Measurements from ENCODE around the gene PRR35.

The PRR35 gene

DNA sequence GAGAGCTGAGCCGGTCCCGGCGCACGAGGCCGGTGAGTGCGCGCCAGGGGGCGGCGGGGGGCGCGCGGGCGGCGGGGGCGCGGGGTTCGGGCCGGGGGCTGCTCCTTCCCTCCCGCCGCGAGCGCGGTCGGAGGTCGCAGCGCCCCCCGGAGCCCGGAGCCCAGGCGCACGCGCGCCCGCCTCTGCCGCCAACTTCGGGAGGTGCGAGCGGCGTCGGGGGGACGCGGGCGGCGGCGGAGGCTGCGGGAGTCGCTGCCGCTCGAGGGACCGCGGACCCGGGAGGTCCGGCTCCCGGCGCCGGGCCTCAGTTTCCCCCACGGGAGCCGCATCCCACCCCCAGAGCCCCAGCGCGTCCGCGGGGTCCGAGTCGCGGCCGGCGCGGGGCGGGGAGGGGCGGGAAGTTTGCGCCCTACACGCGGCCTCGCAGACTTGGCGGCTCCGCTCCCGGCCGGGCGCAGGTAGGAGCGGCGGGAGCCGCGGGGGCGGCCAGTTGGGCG lies at the start of gene PRR35:
TSS of gene PRR35 (plus strand) at position 191 of the 497 bp plus-strand sequence. CDS start 2,901 bp downstream, outside the sequence.
- no peak for DNase-seq (ENCODE audit: low read depth in 2 of 2)

DNA sequence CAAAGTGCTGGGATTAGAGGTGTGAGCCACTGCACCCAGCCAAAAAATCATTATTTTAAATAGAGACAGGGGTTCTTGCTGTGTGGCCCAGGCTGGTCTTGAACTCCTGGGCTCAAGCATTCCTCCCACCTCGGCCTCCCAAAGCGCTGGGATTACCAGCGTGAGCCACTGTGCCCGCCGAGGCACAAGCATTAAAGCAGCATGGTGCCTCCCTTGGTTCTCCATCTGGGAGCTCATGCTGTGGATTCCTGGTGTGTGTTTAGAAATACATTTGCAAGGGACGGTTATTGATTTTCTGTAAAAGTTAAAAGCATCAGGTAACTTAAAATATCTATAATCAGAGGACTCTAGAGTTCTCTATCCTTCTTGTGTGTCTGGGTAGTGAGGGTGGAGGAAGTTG lies 47.4 kb upstream of the PRR35 start:
- no peak for DNase-seq (ENCODE audit: low read depth in 2 of 2)

- no peak for DNase-seq (ENCODE audit: low read depth in 2 of 2)
Observed at GRCh38 chr16:513950-514349, 46.2 kb upstream of the PRR35 start.

- no peak for DNase-seq (ENCODE audit: low read depth in 2 of 2)
Observed at GRCh38 chr16:515175-515938, 44.8 kb upstream of the PRR35 start.

GRCh38 chr16:515939-516226 lies 44.3 kb upstream of the PRR35 start:
- no peak for DNase-seq (ENCODE audit: low read depth in 2 of 2)

- no peak for DNase-seq (ENCODE audit: low read depth in 2 of 2)
Observed at GRCh38 chr16:516301-516700, 43.9 kb upstream of the PRR35 start.

- DNase-seq (ENCODE audit: low read depth in 2 of 2) = no peak
Observed at GRCh38 chr16:518858-519257, 41.3 kb upstream of the PRR35 start.

- no peak for DNase-seq (ENCODE audit: low read depth in 2 of 2)
Observed at GRCh38 chr16:519425-519824, 40.8 kb upstream of the PRR35 start.

- DNase-seq (ENCODE audit: low read depth in 2 of 2) = no peak
Observed at GRCh38 chr16:519841-520687, 40.1 kb upstream of the PRR35 start.

DNA sequence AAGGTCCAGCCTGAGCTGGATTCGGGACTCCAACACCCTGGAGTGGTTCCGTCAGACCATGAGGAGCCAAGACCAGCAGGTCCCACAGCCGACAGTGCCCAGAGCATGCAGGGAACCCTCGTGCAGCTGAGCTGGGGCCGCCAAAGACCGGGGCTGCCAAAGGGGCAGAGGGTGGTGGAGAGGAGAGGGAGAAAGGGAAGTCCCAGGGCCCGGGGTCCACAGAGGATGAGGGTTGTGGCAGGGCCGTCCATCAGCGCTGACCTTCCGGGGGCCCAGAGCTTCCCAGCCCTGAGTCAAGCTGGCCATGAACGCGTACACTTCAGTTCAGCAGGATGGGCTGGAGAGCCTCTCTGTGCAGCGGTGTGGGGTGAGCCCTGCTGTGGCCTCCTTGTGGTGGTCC lies 39.3 kb upstream of the PRR35 start:
- DNase-seq (ENCODE audit: low read depth in 2 of 2) = no peak

GRCh38 chr16:521381-522210 lies 38.6 kb upstream of the PRR35 start:
- DNase-seq (ENCODE audit: low read depth in 2 of 2) = no peak

- no peak for DNase-seq (ENCODE audit: low read depth in 2 of 2)
Observed at GRCh38 chr16:522320-523096, 37.7 kb upstream of the PRR35 start.

DNA sequence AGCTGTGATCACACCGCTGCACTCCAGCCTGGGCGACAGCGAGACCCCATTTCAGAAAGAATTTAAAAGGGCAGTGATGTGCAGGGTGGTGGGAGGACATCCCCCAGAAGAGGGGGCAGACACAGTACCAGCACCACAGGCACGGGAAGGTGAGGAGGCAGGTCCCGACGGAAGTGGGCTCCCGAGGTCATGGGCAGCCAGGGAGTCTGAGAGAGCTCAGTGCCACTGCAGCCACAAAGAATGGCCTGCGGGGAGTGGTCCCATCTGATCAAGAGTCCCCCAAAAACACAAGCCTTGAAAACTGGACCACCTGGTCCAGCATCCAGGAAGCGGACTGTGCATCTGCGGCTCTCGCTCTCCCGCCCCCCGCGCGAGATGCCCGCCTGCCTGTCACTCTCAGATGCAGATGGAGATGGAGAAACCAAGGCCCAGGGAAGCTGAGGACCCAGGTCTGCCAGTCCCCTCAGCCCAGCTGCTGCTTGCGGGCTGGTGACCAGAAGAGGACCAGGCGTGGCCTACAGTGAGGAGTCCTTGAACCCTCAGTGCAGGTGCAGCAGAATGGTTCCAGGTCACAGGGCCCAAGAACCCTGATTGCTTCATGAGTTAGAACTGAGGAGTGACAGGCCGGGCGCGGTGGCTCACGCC lies 37.0 kb upstream of the PRR35 start:
- DNase-seq (ENCODE audit: low read depth in 2 of 2) = no peak

- no peak for DNase-seq (ENCODE audit: low read depth in 2 of 2)
Observed at GRCh38 chr16:524274-525040, 35.7 kb upstream of the PRR35 start.

GRCh38 chr16:525123-525519 lies 35.1 kb upstream of the PRR35 start:
- DNase-seq (ENCODE audit: low read depth in 2 of 2) = no peak

DNA sequence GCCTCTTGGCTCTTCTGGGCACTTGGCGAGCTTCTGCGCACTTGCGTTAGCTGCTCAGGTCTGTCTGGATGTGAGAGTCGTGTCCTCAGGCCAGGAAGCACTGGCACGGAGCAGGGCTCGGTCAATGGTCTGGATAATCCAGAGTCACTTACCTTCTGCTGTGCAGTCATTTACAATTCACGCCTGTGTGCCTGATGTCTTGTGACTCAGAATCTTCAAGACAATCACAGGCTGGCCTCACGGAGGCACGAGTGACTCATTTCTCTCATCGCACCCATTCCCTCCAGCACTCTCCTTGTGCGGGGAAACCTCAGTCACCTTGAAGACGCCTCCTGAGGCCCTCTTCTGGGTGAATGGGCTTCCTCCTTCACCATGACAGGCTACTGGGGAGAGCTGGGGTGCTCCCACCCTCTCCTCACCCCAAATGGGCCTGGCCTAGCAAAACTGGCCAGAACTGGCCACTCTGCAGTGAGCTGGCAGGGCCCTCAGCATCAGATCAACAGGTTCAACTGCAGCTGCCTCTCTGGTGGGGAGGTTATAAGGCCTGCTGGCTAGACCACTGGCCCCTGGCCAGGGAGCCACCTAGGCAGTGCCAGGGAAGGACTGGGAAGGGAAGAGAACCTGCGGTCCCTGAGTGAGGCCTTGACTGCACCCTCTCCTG lies 34.5 kb upstream of the PRR35 start:
- peak; percentile 64 to 67 for DNase-seq (ENCODE audit: low read depth in 2 of 2)

GRCh38 chr16:526181-527014 lies 33.8 kb upstream of the PRR35 start:
- no peak for DNase-seq (ENCODE audit: low read depth in 2 of 2)

DNA sequence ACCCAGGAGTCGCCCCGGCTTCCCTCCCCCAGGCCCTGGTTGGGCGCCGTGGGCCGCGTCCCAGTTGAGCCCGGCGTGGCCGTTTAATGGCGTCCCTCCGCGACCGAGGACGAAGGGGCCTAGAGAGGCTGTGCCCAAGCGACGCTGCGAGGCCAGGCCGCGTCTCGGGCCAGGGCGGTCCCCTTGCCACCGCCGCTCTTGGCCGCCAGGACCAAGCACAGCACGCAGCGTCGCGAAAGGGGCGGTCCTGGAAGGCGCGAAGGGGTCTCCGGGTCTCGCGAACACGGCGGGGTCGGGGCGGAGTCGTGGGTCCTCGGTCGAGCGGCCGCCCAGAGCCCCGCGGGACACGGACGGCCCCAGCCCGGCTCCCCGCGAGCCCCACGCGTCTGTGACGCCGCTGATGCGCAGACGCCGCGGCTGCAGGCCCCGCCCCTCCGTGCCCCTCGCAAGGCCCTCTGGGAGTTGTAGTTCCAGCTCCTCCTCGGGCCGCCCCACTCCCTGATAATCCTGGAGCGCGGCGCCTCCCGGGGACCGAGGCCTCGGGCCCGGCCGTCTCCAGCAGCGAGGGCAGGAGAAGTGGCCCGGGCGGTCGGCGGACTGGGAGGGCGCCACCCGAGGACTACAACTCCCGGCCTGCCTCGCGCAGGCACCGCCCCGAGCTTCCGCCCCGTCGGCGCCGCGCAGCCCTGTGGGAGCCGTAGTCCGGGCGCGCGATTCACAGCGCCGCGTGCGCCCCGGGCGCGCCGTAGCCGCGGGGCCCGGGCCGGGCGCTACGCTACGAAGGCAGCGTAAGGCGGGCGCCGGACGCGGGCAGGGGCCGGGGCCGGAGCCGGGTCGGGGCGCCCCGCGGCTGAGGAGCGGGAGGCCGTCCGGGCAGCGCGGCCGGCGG lies 32.9 kb upstream of the PRR35 start, which contains the start of gene CAPN15:
TSS of gene CAPN15 (plus strand) at position 698 of the 889 bp plus-strand sequence. CDS start 19,127 bp downstream, outside the sequence.
- peak; percentile 74 to 79 for DNase-seq (ENCODE audit: low read depth in 2 of 2)
